ENCODE measurements around the gene TANGO2. TPM values are rescaled to one million over a fixed set of nuclear protein-coding genes. Genes with fewer than 3 reads are reported as not detected.

Gene TANGO2
- total and polyA plus RNA-seq, 9 of the 15 experiments (the other 6 are each of a cell fraction or from before 2014, with no cell fraction given): 15.5 to 94.9 (median 70.1) TPM

GRCh38 chr22:19986410-19987341 lies 34.2 kb upstream of the TANGO2 start (continued):
- TF ChIP-seq ZMIZ1 (IDR thresholded peaks at IDR 0.05; ENCODE audit: low read depth in 2 of 2, low read length in 2 of 2) (no peak; a peak in 1 of 4 replicates), MYC (IDR thresholded peaks at IDR 0.05; ENCODE audit: low read depth, low read length) (peak; percentile 53), MYC (CRISPR knock-in tag; IDR thresholded peaks at IDR 0.05; ENCODE audit: borderline replicate concordance, low read depth) (no peak), FOXP4 (CRISPR knock-in tag; IDR thresholded peaks at IDR 0.05; ENCODE audit: borderline replicate concordance) (no peak), PCBP2 (IDR thresholded peaks at IDR 0.05; ENCODE audit: low read depth, low read length, poor library complexity, severe bottlenecking) (no peak), DLX4 (CRISPR knock-in tag; IDR thresholded peaks at IDR 0.05) (no peak), IRF9 (tag; IDR thresholded peaks at IDR 0.05) (no peak), ZNF707 (CRISPR knock-in tag; conservative IDR thresholded peaks at IDR 0.05) (no peak), ZNF444 (CRISPR knock-in tag; IDR thresholded peaks at IDR 0.05) (no peak), SRSF1 (IDR thresholded peaks at IDR 0.05; ENCODE audit: low read depth, low read length) (no peak), CBFB (CRISPR knock-in tag; IDR thresholded peaks at IDR 0.05) (no peak), PHF8 (IDR thresholded peaks at IDR 0.05; ENCODE audit: borderline replicate concordance, low read length) (peak; percentile 85; the same call in 1 of the 2 replicates), TCF7 (IDR thresholded peaks at IDR 0.05; ENCODE audit: borderline replicate concordance) (no peak), SAP30 (IDR thresholded peaks at IDR 0.05; ENCODE audit: borderline replicate concordance, insufficient read depth, low read depth, low read length, poor library complexity, severe bottlenecking) (peak; percentile 85), CBX5 (IDR thresholded peaks at IDR 0.05; ENCODE audit: borderline replicate concordance, low read depth) (no peak), TEAD4 (IDR thresholded peaks at IDR 0.05; ENCODE audit: low read length) (no peak; the same call in 1 of the 2 replicates), TEAD4 (CRISPR knock-in tag; IDR thresholded peaks at IDR 0.05; ENCODE audit: borderline replicate concordance) (no peak), FOSL1 (tag; conservative IDR thresholded peaks at IDR 0.05) (no peak), NR2C2 (CRISPR knock-in tag; IDR thresholded peaks at IDR 0.05) (no peak), NR2C2 (tag; IDR thresholded peaks at IDR 0.05) (no peak)

Data from K562 (cell line).